Measurements from ENCODE around the gene FAM53A. TPM values are rescaled to one million over a fixed set of nuclear protein-coding genes. Genes with fewer than 3 reads are reported as not detected.

The FAM53A gene
- total RNA-seq, 1 donor from 2014 or later: 1.8 TPM

GRCh38 chr4:1723131-1723801, 39.2 kb upstream of the FAM53A start:
- no peak overlapping the region for H3K4me3 Mint-ChIP-seq (ENCODE audit: unreplicated experiment)
- H3K36me3 Mint-ChIP-seq (ENCODE audit: low read depth, unreplicated experiment): peaks cover 4% of the 10 kb centered on the region
- DNase-seq (ENCODE audit: low spot score): no peak
- peaks cover 16% of the 10 kb centered on the region for H3K27me3 Mint-ChIP-seq (ENCODE audit: unreplicated experiment)
- no peak overlapping the region for H3K27ac Mint-ChIP-seq (ENCODE audit: unreplicated experiment)
- TF ChIP-seq CTCF (IDR thresholded peaks at IDR 0.05; ENCODE audit: unreplicated experiment): no peak
- H3K9me3 Mint-ChIP-seq (ENCODE audit: unreplicated experiment): no peaks in the 10 kb centered on the region
- H3K4me1 Mint-ChIP-seq (ENCODE audit: unreplicated experiment): peaks cover 35% of the 10 kb centered on the region

- H3K27ac Mint-ChIP-seq (ENCODE audit: unreplicated experiment): no peak overlapping the region
- peaks cover 16% of the 10 kb centered on the region for H3K27me3 Mint-ChIP-seq (ENCODE audit: unreplicated experiment)
- peaks cover 4% of the 10 kb centered on the region for H3K36me3 Mint-ChIP-seq (ENCODE audit: low read depth, unreplicated experiment)
- peak overlapping the region; percentile 91 for H3K4me3 Mint-ChIP-seq (ENCODE audit: unreplicated experiment)
- H3K4me1 Mint-ChIP-seq (ENCODE audit: unreplicated experiment): peaks cover 29% of the 10 kb centered on the region
- H3K9me3 Mint-ChIP-seq (ENCODE audit: unreplicated experiment): no peaks in the 10 kb centered on the region
- TF ChIP-seq CTCF (IDR thresholded peaks at IDR 0.05; ENCODE audit: unreplicated experiment): no peak
- no peak for DNase-seq (ENCODE audit: low spot score)
These were observed 38.5 kb upstream of the FAM53A start for GRCh38 chr4:1722551-1723118.

GRCh38 chr4:1721666-1722550, 37.8 kb upstream of the FAM53A start:
- Mint-ChIP-seq H3K27me3 (ENCODE audit: unreplicated experiment) (peaks cover 16% of the 10 kb centered on the region), H3K4me3 (ENCODE audit: unreplicated experiment) (peak overlapping the region; percentile 91), H3K27ac (ENCODE audit: unreplicated experiment) (no peak overlapping the region), H3K9me3 (ENCODE audit: unreplicated experiment) (no peaks in the 10 kb centered on the region), H3K4me1 (ENCODE audit: unreplicated experiment) (peaks cover 21% of the 10 kb centered on the region), H3K36me3 (ENCODE audit: low read depth, unreplicated experiment) (peaks cover 4% of the 10 kb centered on the region)
- no peak for DNase-seq (ENCODE audit: low spot score)
- TF ChIP-seq CTCF (IDR thresholded peaks at IDR 0.05; ENCODE audit: unreplicated experiment): no peak

- Mint-ChIP-seq H3K4me3 (ENCODE audit: unreplicated experiment) (peak within 1 kb of the TSS; percentile 92), H3K27ac (ENCODE audit: unreplicated experiment) (no peak within 1 kb of the TSS), H3K27me3 (ENCODE audit: unreplicated experiment) (peaks cover 13% of the 10 kb centered on the region), H3K4me1 (ENCODE audit: unreplicated experiment) (peaks cover 14% of the 10 kb centered on the region), H3K9me3 (ENCODE audit: unreplicated experiment) (no peaks in the 10 kb centered on the region), H3K36me3 (ENCODE audit: low read depth, unreplicated experiment) (peaks cover 4% of the 10 kb centered on the region)
- no peak for TF ChIP-seq CTCF (IDR thresholded peaks at IDR 0.05; ENCODE audit: unreplicated experiment)
- peak; percentile 91 for DNase-seq (ENCODE audit: low spot score)
These were observed 37.0 kb upstream of the FAM53A start, which contains the start of the genes TACC3 and TMEM129 for GRCh38 chr4:1721003-1721665. TACC3 (plus strand) TSS chr4:1721521; CDS start chr4:1723422, 1,901 bp downstream. TMEM129 (minus strand) TSS chr4:1721323; CDS start chr4:1720837, 486 bp downstream.
